Right hindlimb (tissue), 1 donor: ENCODE measurements around the gene FAR1.

Source experiments
- DNase-seq: peaks from one replicate; pipeline ENCODE4 v3.0.0-alpha.2; 2018

Gene FAR1

GRCh38 chr11:13669544-13670488, 1.3 kb downstream of the FAR1 start:
- no peak for DNase-seq

- DNase-seq: no peak
Measured at GRCh38 chr11:13672576-13673210, 4.2 kb downstream of the FAR1 start.

DNA sequence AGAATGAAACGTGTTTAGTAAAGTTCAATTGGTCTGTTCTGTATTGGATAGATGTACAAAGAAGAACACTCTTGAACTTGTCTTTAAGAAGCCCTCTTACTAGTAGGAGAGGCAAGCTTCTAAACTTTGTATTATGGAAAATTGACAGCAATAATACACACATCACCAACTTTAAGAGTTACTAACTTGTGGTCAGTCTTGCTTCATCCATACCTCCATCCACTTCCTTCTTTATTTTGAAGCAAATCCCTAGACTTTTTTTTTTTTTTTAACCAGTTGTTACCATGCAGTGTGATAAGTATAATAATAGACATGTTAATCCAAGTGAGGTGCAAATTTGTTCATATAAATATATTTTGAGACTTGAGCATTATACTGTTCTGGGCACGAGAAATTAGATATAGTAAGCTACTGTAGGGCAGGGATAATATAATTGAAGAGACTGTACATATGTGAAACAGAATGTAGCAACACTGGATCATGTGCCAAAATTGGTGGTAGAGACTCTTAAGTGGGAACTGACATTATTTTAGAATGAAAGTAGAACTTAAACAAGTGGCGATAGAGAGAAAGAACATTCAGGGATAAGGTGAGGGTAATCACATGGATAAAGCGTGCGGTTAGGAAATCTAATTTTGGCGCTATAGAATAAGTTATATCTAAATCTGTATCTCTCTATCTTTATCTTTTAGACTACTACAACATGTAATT, 6.5 kb downstream of the FAR1 start:
- DNase-seq: no peak

DNA sequence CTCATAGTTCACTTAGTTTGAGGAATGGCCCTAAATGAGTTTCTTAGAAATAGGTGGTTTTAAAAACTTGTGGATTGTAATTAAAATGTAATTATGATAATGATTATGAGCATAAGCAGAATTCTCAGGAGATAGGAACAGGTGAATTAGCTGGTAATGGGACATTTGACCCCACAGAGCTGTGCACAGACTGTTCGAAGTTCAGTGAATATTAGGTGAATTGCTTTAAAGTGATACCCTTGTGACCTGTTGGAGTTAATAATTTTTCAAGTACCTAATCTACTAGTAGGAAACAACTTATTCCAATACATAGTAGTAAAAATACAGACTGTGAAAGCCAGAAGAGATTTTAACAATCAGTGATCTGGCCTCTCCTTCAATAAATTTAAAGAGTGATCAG, 8.1 kb downstream of the FAR1 start:
- DNase-seq: no peak

- no peak for DNase-seq
Measured at GRCh38 chr11:13679768-13680167, 11.3 kb downstream of the FAR1 start.

DNA sequence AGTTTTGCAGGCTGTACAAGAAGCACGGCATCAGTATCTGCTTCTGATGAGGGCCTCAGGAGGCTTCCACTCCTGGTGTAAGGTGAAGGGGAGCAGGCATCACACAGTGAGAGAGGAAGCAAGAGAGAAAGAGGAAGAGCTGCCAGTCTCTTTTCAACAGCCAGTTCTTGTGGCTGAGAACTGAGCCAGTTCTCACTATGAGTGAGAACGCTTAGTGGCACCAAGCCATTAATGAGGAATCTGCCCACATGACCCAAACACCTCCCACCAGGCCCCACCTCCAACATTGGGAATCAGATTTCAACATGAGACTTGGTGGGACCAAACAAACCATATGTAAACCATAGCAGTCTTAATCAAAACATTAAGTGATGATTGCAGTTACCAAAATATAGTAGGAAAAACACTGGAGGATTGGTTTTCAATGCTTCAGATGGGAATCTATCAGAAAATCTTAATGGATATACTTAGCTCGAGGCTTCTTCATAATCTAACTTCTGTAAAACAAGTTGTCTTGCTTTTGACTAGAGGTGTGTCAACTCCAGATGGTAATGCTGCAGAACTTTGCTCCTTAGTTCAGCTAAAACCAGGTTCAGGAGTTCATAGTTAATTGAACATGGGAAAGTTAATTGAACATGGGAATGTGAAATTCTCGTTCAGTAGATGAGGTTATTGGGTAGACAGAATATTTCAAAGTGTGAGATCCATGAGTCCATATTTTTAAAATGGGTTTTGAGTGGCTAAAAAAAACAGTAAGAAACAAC, 12.2 kb downstream of the FAR1 start:
- DNase-seq: no peak

DNA sequence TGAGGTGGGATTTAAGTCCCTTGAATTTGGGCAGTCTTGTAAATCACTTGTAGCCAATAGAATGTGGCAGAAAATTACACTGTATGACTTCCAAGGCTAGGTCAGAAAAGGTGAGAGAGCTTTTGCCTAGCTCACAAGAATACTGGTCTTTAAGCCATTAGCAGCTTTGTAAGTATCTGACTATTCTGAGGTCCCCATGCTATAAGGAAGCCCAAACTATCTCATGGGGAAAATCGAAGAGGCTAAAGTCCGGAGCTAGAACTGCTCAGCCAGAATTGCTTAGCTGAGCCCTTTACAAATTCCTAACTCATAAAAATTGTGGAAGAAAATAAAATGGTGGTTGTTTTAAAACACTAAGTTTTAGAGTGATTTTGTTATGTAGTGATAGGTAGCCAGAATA, 13.0 kb downstream of the FAR1 start:
- DNase-seq: no peak

DNA sequence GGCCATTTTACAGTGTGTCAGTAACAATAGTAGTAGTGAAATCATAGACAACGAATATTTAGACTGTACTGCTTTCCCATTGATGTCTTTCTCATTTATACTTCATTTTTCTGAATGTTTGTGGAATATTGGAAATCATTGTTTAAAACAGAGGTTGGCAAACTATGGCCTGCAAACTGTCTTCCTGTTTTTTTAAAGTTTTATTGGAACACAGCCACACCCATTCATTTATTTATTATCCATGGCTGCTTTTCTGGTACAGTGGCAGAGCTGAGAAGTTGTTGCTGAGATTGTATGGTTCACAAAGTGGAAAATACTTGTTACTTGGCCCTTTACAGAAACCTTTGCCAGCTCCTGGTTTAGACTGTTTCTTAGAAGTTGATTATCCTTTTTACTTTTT, 13.7 kb downstream of the FAR1 start:
- no peak for DNase-seq

DNA sequence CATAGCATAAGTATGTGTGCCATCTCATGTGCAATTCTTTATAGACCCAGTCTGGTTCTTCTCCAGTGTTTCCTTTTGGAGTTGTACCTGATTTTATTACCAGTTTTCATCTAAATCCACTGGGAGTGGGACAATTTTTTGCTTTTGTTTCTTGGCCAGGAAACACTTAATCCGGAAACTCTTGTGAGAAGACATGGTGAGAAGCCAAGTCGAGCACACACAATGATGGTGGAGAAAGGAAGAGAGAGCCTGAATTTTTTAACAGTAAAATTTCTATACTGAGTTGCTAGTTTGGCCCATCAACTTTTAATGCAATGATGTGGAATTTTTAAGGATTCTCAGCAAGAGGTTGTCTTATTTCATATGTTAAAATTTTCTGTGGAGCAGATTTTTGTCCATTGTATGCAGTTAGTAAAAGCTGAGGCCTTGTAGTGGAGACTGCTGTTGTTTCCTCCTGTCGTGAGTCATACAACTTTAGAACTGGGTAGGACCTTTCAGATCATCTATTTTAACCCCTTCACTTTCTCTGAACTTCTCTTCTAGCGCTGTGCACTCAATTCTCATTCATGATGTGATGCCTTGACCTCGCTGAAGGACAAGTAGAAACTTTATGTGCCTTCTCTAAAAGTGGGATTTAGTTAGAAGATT, 17.1 kb downstream of the FAR1 start:
- DNase-seq: no peak

- no peak for DNase-seq
Measured at GRCh38 chr11:13686776-13687175, 18.3 kb downstream of the FAR1 start.

- DNase-seq: no peak
Measured at GRCh38 chr11:13687271-13687670, 18.8 kb downstream of the FAR1 start.

GRCh38 chr11:13691286-13691899, 22.9 kb downstream of the FAR1 start:
- no peak for DNase-seq

DNA sequence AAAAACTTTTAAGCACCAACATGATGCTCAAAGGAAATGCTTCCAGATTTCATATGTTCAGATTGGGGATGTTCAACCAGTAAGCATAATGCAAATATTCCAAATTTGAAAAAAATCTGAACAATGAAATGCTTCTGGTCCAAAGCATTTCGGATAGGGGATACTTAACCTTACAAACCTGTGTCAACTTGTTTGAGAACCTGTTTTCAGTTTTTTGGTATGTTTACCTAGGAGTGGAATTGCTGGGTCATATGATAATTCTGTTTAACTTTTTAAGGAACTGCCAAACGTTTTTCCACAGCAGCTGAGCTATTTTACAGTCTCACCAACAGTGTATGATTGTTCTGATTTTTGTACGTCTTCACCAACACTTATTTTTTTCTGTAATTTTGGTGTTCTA, 23.7 kb downstream of the FAR1 start:
- DNase-seq: no peak

GRCh38 chr11:13694115-13694514, 25.6 kb downstream of the FAR1 start:
- DNase-seq: no peak

GRCh38 chr11:13695886-13696285, 27.4 kb downstream of the FAR1 start:
- DNase-seq: no peak

- DNase-seq: no peak
Measured at GRCh38 chr11:13697710-13698109, 29.2 kb downstream of the FAR1 start.

- DNase-seq: no peak
Measured at GRCh38 chr11:13698132-13698531, 29.7 kb downstream of the FAR1 start.

- no peak for DNase-seq
Measured at GRCh38 chr11:13699041-13699440, 30.6 kb downstream of the FAR1 start.

GRCh38 chr11:13699870-13700269, 31.4 kb downstream of the FAR1 start:
- DNase-seq: no peak

DNA sequence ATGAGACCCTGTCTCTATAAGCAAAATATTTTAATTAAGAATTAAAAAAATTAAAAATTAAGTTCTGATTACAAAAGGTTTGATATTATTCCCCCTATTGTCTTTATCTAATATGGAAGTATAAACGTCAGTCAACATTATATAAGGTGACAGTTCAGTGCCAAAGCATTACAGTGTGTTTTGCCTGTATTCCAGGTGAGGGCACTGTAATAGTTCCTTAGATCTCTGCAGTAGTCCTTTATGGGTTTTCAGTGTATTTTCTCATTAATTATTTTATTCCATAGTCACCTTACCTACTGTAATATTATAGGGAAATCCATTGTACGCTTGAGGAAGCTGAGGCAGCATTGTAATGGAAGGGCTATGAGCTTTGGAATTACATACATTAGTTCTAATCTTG, 33.0 kb downstream of the FAR1 start:
- DNase-seq: no peak

DNA sequence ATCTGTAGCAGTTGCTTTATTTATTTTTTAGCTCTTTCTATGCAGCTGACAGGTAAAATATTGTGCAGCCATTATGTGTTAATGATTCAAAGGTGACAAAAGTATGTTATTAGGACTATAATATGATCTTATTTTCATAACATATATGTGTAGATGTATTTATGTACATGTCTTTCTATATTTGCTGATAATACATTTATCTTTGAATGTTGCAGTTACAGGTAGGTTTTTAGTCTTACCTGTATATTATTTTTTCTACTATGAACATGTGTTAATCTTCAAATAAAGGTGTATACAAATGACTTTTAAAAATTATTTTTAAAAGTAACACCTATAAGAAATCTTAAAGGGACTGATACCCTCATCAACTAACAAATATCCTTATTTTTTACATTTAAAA, 33.6 kb downstream of the FAR1 start:
- no peak for DNase-seq

GRCh38 chr11:13705710-13706109, 37.2 kb downstream of the FAR1 start:
- no peak for DNase-seq
